ENCODE measurements around the gene ERRFI1.

Gene ERRFI1

GRCh38 chr1:8047686-8048445 lies 21.8 kb upstream of the ERRFI1 start:
- no peak overlapping the region for H3K4me3 ChIP-seq (ENCODE audit: low read length)

GRCh38 chr1:8047112-8047511 lies 21.0 kb upstream of the ERRFI1 start:
- no peak for DNase-seq (ENCODE audit: low read depth, low spot score)
- H3K4me3 ChIP-seq (ENCODE audit: low read length) = no peak overlapping the region

More at GRCh38 chr1:8047686-8048445, 21.8 kb upstream of the ERRFI1 start:
- DNase-seq (ENCODE audit: low read depth, low spot score) = no peak

- no peak overlapping the region for H3K4me3 ChIP-seq (ENCODE audit: low read length)
- DNase-seq (ENCODE audit: low read depth, low spot score) = no peak
These were observed 20.3 kb upstream of the ERRFI1 start for GRCh38 chr1:8046391-8046790.

GRCh38 chr1:8043621-8044020 lies 17.5 kb upstream of the ERRFI1 start:
- DNase-seq (ENCODE audit: low read depth, low spot score) = no peak

GRCh38 chr1:8042134-8042533 lies 16.0 kb upstream of the ERRFI1 start:
- DNase-seq (ENCODE audit: low read depth, low spot score) = no peak
- H3K4me3 ChIP-seq (ENCODE audit: low read length) = no peak overlapping the region

More at GRCh38 chr1:8043621-8044020, 17.5 kb upstream of the ERRFI1 start:
- H3K4me3 ChIP-seq (ENCODE audit: low read length) = no peak overlapping the region

GRCh38 chr1:8040586-8040985 lies 14.5 kb upstream of the ERRFI1 start:
- no peak for DNase-seq (ENCODE audit: low read depth, low spot score)
- H3K4me3 ChIP-seq (ENCODE audit: low read length) = no peak overlapping the region

- no peak overlapping the region for H3K4me3 ChIP-seq (ENCODE audit: low read length)
- DNase-seq (ENCODE audit: low read depth, low spot score) = no peak
These were observed 13.0 kb upstream of the ERRFI1 start for GRCh38 chr1:8039071-8039470.

- no peak overlapping the region for H3K4me3 ChIP-seq (ENCODE audit: low read length)
- no peak for DNase-seq (ENCODE audit: low read depth, low spot score)
These were observed 9.2 kb upstream of the ERRFI1 start for GRCh38 chr1:8035289-8035688.

GRCh38 chr1:8033322-8033721 lies 7.2 kb upstream of the ERRFI1 start:
- no peak for DNase-seq (ENCODE audit: low read depth, low spot score)
- no peak overlapping the region for H3K4me3 ChIP-seq (ENCODE audit: low read length)

- no peak for DNase-seq (ENCODE audit: low read depth, low spot score)
These were observed 6.3 kb upstream of the ERRFI1 start for GRCh38 chr1:8032366-8032910.

GRCh38 chr1:8031176-8031785 lies 5.2 kb upstream of the ERRFI1 start:
- no peak overlapping the region for H3K4me3 ChIP-seq (ENCODE audit: low read length)
- peak; percentile 34 for DNase-seq (ENCODE audit: low read depth, low spot score)

More at GRCh38 chr1:8032366-8032910, 6.3 kb upstream of the ERRFI1 start:
- no peak overlapping the region for H3K4me3 ChIP-seq (ENCODE audit: low read length)

- DNase-seq (ENCODE audit: low read depth, low spot score) = no peak
- no peak overlapping the region for H3K4me3 ChIP-seq (ENCODE audit: low read length)
These were observed 2.4 kb upstream of the ERRFI1 start for GRCh38 chr1:8028571-8028910.

GRCh38 chr1:8027748-8028570 lies 1.9 kb upstream of the ERRFI1 start:
- no peak overlapping the region for H3K4me3 ChIP-seq (ENCODE audit: low read length)
- DNase-seq (ENCODE audit: low read depth, low spot score) = no peak

GRCh38 chr1:8026976-8027747 lies 1.1 kb upstream of the ERRFI1 start:
- H3K4me3 ChIP-seq (ENCODE audit: low read length) = no peak overlapping the region
- no peak for DNase-seq (ENCODE audit: low read depth, low spot score)

- DNase-seq (ENCODE audit: low read depth, low spot score) = no peak
- peak overlapping the region; percentile 15; the same call in 1 of the 2 replicates for H3K4me3 ChIP-seq (ENCODE audit: low read length)
These were observed 401 bp downstream of the ERRFI1 start for GRCh38 chr1:8025671-8026144.

- H3K4me3 ChIP-seq (ENCODE audit: low read length) = no peak overlapping the region; the same call in 1 of the 2 replicates
- DNase-seq (ENCODE audit: low read depth, low spot score) = no peak
These were observed 943 bp downstream of the ERRFI1 start for GRCh38 chr1:8025061-8025670.

GRCh38 chr1:8024329-8024728 lies 1.8 kb downstream of the ERRFI1 start:
- no peak for DNase-seq (ENCODE audit: low read depth, low spot score)
- H3K4me3 ChIP-seq (ENCODE audit: low read length) = no peak overlapping the region

- no peak for DNase-seq (ENCODE audit: low read depth, low spot score)
- no peak overlapping the region for H3K4me3 ChIP-seq (ENCODE audit: low read length)
These were observed 2.2 kb downstream of the ERRFI1 start for GRCh38 chr1:8023995-8024313.

Measured in Jurkat, Clone E6-1 (cell line).